Activated CD4-positive, alpha-beta memory T cell treated with anti-CD3 and anti-CD28 coated beads for 36 hours (primary cell): Measurements from ENCODE around the gene FRMD3. TPM values are rescaled to one million over a fixed set of nuclear protein-coding genes. Genes with fewer than 3 reads are reported as not detected.

Source experiments
- CTCF ChIA-PET: fragments of 350-600 bp; sonication (Branson Sonifier 250); formaldehyde crosslinking; loops from one replicate; lab custom pipeline; 2021; ENCODE audit warnings: antibody characterized with exemption, inconsistent platforms; lab: Charles Lee
- POLR2A ChIA-PET: fragments of 350-600 bp; sonication (Branson Sonifier 250); formaldehyde crosslinking; loops from one replicate; lab custom pipeline; 2021; ENCODE audit warnings: antibody characterized with exemption; lab: Charles Lee
- DNase-seq: peaks from one replicate; pipeline ENCODE4 v3.0.0-alpha.2; 2020
- H3K27ac Mint-ChIP-seq: one replicate; pipeline ENCODE4 v1.8.0; 2021; ENCODE audit warnings: mixed read lengths
- H3K27me3 Mint-ChIP-seq: one replicate; pipeline ENCODE4 v1.8.0; 2021; ENCODE audit warnings: mixed read lengths
- H3K36me3 Mint-ChIP-seq: one replicate; pipeline ENCODE4 v1.8.0; 2021; ENCODE audit warnings: mixed read lengths
- H3K4me1 Mint-ChIP-seq: one replicate; pipeline ENCODE4 v1.8.0; 2021; ENCODE audit warnings: low read depth, mixed read lengths
- H3K4me3 Mint-ChIP-seq: one replicate; pipeline ENCODE4 v1.8.0; 2021; ENCODE audit warnings: mild to moderate bottlenecking, mixed read lengths
- H3K9me3 Mint-ChIP-seq: one replicate; pipeline ENCODE4 v1.8.0; 2021; ENCODE audit warnings: mixed read lengths
- intact Hi-C: fragments of 100-400 bp; cut with micrococcal nuclease; formaldehyde crosslinking; loops from one replicate; pipeline ENCODE4 v1.15.1; 2023
- total RNA-seq, 2 experiments: library from RNA; stranded (reverse); gene quantifications; one replicate each; pipeline ENCODE4 v1.2.3, GENCODE V29; 2021

FRMD3 gene
- total RNA-seq, 2 experiments from 2014 or later: 0.27 to 0.62 TPM

DNA sequence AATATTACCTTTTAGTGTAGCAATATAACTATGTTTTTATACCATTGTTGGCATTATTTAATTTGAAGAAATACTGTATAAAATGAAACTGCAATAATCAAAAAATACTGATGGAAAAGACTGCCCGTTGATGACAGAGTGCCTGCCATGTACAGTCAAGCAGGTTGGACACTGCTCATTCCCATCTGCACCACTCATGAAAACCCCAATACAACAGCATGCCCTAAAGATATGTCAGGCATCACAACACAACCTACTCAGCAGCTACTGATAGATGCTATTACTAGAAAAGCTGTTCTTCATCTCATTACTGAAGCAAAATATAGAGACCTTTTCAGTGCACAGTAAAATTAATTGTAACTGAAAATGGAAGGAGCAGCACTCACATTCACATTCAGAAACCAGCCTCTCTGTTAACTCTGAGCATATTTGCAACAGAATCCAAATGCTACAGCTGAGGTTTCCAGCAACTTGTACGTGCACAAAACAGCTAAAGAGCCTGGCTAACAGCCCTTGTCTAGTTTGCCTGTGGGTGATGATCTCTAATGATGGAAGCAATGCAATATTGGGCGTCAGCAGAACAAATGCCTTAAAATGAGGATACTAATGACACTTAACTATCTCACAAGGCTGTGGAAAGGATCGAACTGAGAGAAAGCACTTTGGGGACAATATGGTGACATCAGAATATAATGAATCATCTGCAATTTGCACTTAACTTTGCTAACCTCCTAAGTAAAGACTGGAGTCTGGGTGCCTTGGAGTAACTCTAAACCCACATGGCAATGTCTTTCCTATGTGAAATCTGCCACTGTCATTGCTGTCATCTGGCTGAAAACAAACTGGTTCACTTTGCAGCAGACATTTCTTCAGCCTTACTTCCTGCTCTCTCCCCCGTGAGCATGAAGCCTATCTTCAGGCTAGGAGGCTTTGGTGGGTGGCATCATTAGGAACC lies 280.0 kb downstream of the FRMD3 start:
- DNase-seq: no peak
- H3K4me3 Mint-ChIP-seq: no peak overlapping the region
- H3K36me3 Mint-ChIP-seq: peaks cover under 1% of the 10 kb centered on the region
- ChIA-PET CTCF (interaction anchor here (0.9 kb wide), 1 partner anchor 76 kb away, joined by 3 read pairs; no protein-coding TSS in a partner anchor), POLR2A (no interaction called here)
- no peaks in the 10 kb centered on the region for H3K4me1 Mint-ChIP-seq
- intact Hi-C loops: no loop called here
- H3K27ac Mint-ChIP-seq: no peak overlapping the region
- no peaks in the 10 kb centered on the region for H3K27me3 Mint-ChIP-seq
- H3K9me3 Mint-ChIP-seq: peaks cover 5% of the 10 kb centered on the region

DNA sequence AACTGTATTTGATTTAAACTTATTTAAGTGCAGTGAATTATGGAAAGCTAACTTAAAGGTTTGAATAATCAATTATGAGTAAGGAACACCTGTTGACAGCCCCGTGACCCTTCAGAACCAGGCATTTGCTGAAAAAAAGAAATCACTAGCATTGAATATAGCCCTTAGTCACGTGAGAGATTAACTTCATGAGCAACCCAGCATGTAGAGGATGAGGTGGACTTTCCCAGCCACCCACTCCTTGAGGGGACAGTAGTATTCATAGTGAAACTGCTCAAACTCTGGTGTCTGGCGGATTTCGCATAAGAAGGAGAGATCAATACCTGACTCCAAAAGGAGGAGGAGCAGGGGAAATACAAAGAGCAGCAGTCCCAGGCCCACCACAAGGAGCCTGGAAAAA lies 290.5 kb downstream of the FRMD3 start:
- no peaks in the 10 kb centered on the region for H3K27me3 Mint-ChIP-seq
- no peak overlapping the region for H3K4me3 Mint-ChIP-seq
- CTCF ChIA-PET: no interaction called here
- no peak for DNase-seq
- H3K36me3 Mint-ChIP-seq: peaks cover 4% of the 10 kb centered on the region
- POLR2A ChIA-PET: interaction anchor here (0.6 kb wide), 1 partner anchor 31 kb away, joined by 3 read pairs; no protein-coding TSS in a partner anchor
- intact Hi-C loops: no loop called here
- H3K9me3 Mint-ChIP-seq: peaks cover 16% of the 10 kb centered on the region
- no peaks in the 10 kb centered on the region for H3K4me1 Mint-ChIP-seq
- no peak overlapping the region for H3K27ac Mint-ChIP-seq

DNA sequence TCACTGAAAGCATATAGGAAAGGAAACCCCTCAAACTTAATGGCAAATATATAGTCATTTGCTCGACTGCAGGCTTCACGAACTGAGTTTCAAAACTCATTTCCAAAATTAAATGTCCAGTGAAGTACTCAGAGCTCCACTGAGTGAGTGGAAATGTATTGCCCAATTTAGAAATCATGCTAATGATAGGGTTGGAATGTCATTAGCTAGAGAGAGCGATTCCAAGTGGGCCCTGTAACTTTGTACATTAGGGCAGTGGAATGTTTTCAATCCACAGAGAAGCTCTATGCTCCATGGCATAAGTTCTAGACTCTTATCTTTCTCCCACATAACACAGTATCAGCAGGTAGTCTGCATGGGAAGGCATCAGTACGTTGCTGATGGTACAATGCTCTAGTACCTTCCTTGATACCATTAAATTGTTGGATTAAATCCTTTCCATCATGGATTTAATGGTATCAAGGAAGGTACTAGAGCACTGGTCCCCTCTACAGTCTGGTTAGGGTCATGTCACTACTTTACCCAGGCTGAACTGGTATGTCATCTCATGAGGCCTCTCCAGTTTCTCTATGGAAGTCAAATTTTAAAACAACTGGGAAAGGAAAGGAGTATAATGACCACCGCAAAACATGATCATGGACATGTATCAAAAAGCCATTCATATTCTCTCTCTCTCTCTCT lies 292.1 kb downstream of the FRMD3 start:
- no peak for DNase-seq
- Mint-ChIP-seq H3K4me1 (no peaks in the 10 kb centered on the region), H3K27me3 (no peaks in the 10 kb centered on the region), H3K36me3 (peaks cover 2% of the 10 kb centered on the region), H3K27ac (no peak overlapping the region), H3K4me3 (no peak overlapping the region), H3K9me3 (peaks cover under 1% of the 10 kb centered on the region)
- POLR2A ChIA-PET: no interaction called here
- intact Hi-C loops: no loop called here
- CTCF ChIA-PET: no interaction called here

DNA sequence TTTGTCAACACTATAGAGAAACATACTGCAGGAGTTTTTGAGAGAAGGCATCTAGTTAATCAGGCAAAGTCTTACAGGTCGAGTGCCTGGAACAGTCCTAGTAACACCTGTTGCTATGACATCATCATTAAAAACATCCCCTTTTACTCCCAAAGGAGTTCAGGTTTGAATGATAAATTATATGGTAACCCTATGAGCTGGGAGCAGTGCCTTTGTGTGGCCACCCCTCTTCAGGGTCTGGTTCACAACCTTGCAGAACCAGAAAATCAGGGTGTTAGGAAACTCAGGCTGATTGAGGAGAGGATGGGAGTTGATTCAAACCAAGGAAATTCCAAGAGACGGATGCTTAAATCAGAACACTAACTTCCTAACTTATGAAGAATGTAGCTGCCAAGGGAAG lies 296.1 kb downstream of the FRMD3 start:
- ChIA-PET CTCF (no interaction called here), POLR2A (no interaction called here)
- no peaks in the 10 kb centered on the region for H3K4me1 Mint-ChIP-seq
- H3K9me3 Mint-ChIP-seq: no peaks in the 10 kb centered on the region
- H3K36me3 Mint-ChIP-seq: peaks cover 2% of the 10 kb centered on the region
- DNase-seq: no peak
- intact Hi-C loops: no loop called here
- H3K4me3 Mint-ChIP-seq: no peak overlapping the region
- H3K27ac Mint-ChIP-seq: no peak overlapping the region
- no peaks in the 10 kb centered on the region for H3K27me3 Mint-ChIP-seq

DNA sequence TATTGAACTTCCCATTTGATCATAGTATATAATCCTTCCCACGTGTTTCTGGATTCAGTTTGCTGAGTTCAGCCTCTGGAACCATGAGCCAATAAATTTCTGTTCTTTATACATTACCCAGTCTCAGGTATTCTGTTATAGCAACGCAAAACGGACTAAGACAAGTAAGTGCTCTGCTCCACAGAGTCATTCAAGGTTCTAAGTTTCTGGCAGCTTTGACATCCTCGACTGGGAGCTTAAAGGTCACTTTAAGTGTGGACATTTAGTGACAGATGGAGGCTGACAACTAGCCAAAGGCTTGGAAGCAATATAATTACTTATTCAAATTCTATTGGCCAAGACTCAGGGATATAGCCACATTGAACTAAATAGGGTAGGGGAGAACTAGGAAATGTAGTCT lies 297.5 kb downstream of the FRMD3 start:
- POLR2A ChIA-PET: no interaction called here
- no peaks in the 10 kb centered on the region for H3K27me3 Mint-ChIP-seq
- no peaks in the 10 kb centered on the region for H3K4me1 Mint-ChIP-seq
- intact Hi-C loops: no loop called here
- no peak overlapping the region for H3K27ac Mint-ChIP-seq
- H3K9me3 Mint-ChIP-seq: no peaks in the 10 kb centered on the region
- DNase-seq: no peak
- H3K4me3 Mint-ChIP-seq: no peak overlapping the region
- H3K36me3 Mint-ChIP-seq: peaks cover 2% of the 10 kb centered on the region
- CTCF ChIA-PET: no interaction called here

DNA sequence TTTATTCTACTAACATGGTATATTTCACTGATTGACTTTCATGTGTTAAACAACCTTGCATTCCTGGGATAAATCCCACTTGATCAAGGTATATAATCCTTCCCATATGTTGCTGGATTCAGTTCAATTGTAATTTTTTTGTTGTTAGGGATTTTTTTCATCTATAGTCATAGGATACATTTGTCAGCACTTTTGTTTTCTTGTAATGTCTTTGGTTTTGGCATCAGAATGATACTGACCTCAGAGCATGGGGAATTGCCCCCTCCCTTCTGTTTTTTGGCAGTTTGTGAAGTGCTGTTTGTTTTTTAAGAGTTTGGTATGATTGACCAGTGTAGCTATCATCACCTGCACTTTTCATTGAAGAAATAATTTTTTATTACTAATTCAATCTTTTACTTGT lies 298.5 kb downstream of the FRMD3 start:
- DNase-seq: no peak
- Mint-ChIP-seq H3K36me3 (peaks cover 2% of the 10 kb centered on the region), H3K4me1 (no peaks in the 10 kb centered on the region), H3K27me3 (no peaks in the 10 kb centered on the region), H3K4me3 (no peak overlapping the region), H3K27ac (no peak overlapping the region), H3K9me3 (no peaks in the 10 kb centered on the region)
- ChIA-PET CTCF (no interaction called here), POLR2A (no interaction called here)
- intact Hi-C loops: no loop called here

DNA sequence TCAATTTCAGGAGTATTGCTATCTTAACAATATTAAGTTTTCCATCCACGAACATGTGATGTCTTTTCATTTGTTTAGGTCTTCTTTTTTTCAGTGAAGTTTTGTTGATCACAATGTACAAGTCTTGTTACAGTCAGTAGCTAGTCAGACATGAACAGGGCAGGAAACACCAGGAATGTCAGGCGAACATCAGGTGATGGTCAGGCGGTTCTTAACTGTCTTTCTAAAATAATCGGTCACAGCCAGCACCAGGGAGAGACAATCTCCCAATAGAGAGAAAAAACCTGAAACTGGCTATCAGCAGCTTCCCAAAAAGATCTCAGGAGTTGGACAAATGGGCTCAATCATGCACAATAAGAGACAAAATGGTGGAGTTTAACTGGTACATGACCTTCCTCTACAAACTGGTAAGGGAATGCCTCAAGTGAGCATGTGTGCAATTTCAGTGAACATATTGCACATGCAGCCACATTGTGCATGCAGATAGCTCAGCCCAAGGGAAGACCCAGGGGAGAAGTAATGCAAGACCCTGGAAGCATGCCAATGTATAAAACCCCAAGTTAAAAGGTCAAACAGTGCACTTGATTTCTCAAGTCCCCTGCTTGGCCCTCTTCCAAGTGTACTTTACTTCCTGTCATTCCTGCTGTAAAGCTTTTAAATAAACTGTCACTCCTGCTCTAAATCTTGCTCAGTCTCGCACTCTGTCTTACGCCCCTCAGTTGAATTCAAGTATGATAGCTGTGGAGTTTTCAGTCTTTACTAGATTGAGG lies 299.1 kb downstream of the FRMD3 start:
- intact Hi-C loops: no loop called here
- peaks cover 2% of the 10 kb centered on the region for H3K27me3 Mint-ChIP-seq
- CTCF ChIA-PET: no interaction called here
- H3K36me3 Mint-ChIP-seq: peaks cover 2% of the 10 kb centered on the region
- no peak for DNase-seq
- H3K9me3 Mint-ChIP-seq: no peaks in the 10 kb centered on the region
- no peak overlapping the region for H3K4me3 Mint-ChIP-seq
- no peak overlapping the region for H3K27ac Mint-ChIP-seq
- POLR2A ChIA-PET: no interaction called here
- no peaks in the 10 kb centered on the region for H3K4me1 Mint-ChIP-seq

DNA sequence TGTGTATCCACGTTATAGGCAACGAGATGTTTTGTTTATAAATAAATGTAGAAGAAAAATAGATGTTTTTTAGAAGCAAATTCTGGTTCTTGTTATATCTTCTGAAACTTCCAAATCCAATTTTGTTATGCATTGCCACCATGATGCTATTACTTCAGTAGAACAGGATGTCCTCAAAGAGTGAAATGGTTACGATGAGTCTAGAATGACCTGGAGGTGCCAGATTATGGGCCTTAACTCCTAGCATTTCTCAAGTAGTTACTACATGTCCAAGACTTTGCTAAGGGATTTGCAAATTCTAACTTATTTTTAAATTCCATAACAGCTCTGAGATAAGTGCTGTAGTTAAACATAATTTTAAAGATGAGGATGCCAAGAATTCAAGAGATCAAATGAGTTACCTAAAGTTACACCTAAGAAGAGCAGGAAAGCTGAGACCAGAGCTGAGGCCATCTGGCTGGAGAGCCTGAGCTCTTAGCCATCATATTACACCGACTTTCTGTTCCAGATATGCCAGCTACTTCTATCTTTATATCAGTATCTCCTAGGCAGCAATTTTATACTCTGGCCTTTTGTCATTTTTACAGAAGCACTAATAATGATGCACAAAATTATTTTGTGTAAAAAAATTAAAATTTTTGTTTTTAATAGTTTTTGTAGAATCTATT lies 302.0 kb downstream of the FRMD3 start:
- H3K4me1 Mint-ChIP-seq: no peaks in the 10 kb centered on the region
- ChIA-PET POLR2A (no interaction called here), CTCF (no interaction called here)

DNA sequence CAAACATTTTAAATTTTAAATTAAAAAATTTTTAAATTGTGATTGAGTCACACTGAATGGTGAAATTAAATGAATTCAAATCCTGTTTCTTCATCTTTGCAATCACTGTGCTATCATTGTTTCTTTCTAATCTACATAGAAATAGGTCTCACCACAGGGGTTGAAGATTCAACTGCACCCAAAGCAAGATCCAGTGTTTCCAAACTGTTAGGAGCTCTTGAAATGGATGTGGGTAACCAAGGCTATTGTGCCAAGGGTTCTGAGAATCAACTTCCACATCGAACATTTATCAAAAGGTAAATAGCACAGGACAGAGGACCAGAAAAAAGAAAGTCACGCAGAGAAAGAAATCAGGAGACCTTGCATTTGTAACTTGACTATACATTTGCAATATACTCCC lies 302.7 kb downstream of the FRMD3 start:
- Mint-ChIP-seq H3K9me3 (no peaks in the 10 kb centered on the region), H3K27me3 (peaks cover 2% of the 10 kb centered on the region), H3K4me3 (no peak overlapping the region), H3K4me1 (no peaks in the 10 kb centered on the region), H3K36me3 (no peaks in the 10 kb centered on the region), H3K27ac (no peak overlapping the region)
- no peak for DNase-seq
- CTCF ChIA-PET: no interaction called here
- POLR2A ChIA-PET: no interaction called here
- intact Hi-C loops: no loop called here

More for the DNA sequence above, 302.0 kb downstream of the FRMD3 start:
- Mint-ChIP-seq H3K4me3 (no peak overlapping the region), H3K36me3 (no peaks in the 10 kb centered on the region), H3K9me3 (no peaks in the 10 kb centered on the region), H3K27ac (no peak overlapping the region), H3K27me3 (peaks cover 2% of the 10 kb centered on the region)
- no peak for DNase-seq
- intact Hi-C loops: no loop called here

DNA sequence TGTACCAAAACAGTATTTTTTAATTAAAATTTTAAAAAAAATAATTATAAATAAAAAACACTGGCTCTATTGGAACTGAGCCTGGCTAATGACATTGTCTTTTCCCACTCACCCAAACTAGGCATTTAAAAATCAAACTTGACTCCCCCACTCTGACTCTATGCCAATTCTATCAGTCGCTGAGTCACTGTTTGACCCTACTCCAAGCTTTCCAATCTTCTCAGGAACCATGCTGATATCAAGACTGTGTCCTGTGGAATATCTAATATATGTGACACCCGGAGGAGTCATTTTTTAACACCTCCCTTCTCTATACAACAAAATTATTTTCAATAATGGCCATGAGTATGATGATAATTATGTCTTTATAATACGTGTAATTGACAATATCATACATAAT lies 303.7 kb downstream of the FRMD3 start:
- Mint-ChIP-seq H3K4me1 (no peaks in the 10 kb centered on the region), H3K4me3 (no peak overlapping the region), H3K27me3 (peaks cover 2% of the 10 kb centered on the region), H3K36me3 (no peaks in the 10 kb centered on the region), H3K27ac (no peak overlapping the region), H3K9me3 (no peaks in the 10 kb centered on the region)
- ChIA-PET CTCF (no interaction called here), POLR2A (no interaction called here)
- intact Hi-C loops: no loop called here
- no peak for DNase-seq

DNA sequence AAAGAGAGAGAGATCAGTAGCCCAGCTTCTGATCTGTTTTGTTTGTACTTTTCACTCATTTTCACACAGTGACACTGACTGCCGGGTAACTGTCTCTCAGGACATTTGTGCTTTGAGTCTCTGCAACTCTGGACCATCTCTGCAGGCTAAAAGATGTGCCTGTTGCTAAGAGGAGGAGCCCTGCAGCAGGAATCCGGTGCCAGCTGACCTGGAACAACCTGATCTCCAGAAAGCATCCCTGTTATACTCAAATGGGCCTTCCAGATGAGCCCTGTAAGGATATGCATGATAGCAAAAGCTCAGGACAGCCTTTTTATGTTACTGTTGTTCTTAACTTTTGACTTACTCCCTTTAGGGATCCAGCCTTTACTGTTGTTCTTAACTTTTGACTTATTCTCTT lies 304.6 kb downstream of the FRMD3 start:
- Mint-ChIP-seq H3K27me3 (peaks cover 2% of the 10 kb centered on the region), H3K4me1 (no peaks in the 10 kb centered on the region), H3K9me3 (no peaks in the 10 kb centered on the region), H3K4me3 (no peak overlapping the region), H3K36me3 (no peaks in the 10 kb centered on the region), H3K27ac (no peak overlapping the region)
- POLR2A ChIA-PET: no interaction called here
- CTCF ChIA-PET: no interaction called here
- intact Hi-C loops: no loop called here
- no peak for DNase-seq

DNA sequence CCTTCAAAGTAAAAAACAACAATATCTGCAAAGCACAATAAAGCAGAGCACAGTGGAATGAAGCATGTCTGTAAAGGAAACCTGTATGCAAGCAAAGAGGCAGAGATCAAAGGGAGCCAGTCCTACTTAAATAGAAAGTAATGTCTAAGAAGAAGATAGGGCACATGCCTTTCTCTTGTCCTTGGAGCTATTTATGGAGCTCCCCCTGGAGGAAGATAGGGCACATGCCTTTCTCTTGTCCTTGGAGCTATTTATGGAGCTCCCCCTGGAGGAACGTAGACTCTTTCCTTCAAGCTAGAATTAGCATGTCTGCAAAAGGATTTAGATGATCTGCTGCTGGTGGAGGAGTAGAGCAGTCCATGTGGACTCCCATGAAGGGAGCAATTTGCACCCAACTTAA lies 307.2 kb downstream of the FRMD3 start:
- H3K4me1 Mint-ChIP-seq: no peaks in the 10 kb centered on the region
- DNase-seq: no peak
- no peaks in the 10 kb centered on the region for H3K9me3 Mint-ChIP-seq
- intact Hi-C loops: no loop called here
- no peaks in the 10 kb centered on the region for H3K36me3 Mint-ChIP-seq
- peaks cover 2% of the 10 kb centered on the region for H3K27me3 Mint-ChIP-seq
- POLR2A ChIA-PET: no interaction called here
- no peak overlapping the region for H3K4me3 Mint-ChIP-seq
- no peak overlapping the region for H3K27ac Mint-ChIP-seq
- CTCF ChIA-PET: no interaction called here
